Measurements from ENCODE around the gene DNAH6.

Gene DNAH6

GRCh38 chr2:84697895-84698294, 181.6 kb downstream of the DNAH6 start:
- Histone ChIP-seq H3K9ac (no peak overlapping the region), H4K20me1 (no peaks in the 10 kb centered on the region), H3K4me2 (no peak overlapping the region), H3K27me3 (no peaks in the 10 kb centered on the region), H3K27ac (no peak overlapping the region), H3K9me3 (replicated peaks in 1 of 11) (peaks cover 14 to 24% (median 20%) of the 10 kb centered on the region in 11 experiments), H3K36me3 (peaks cover 0 to 6% (median 0%) of the 10 kb centered on the region in 11 experiments; a peak in 3 of 22 replicates), H3K4me1 (peaks cover 0 to 8% (median 0%) of the 10 kb centered on the region in 10 experiments; a peak in 8 of 20 replicates), H3K4me3 (no peak overlapping the region)
- TF ChIP-seq Cebpa-rat (IDR thresholded peaks at IDR 0.05) = no peak

DNA sequence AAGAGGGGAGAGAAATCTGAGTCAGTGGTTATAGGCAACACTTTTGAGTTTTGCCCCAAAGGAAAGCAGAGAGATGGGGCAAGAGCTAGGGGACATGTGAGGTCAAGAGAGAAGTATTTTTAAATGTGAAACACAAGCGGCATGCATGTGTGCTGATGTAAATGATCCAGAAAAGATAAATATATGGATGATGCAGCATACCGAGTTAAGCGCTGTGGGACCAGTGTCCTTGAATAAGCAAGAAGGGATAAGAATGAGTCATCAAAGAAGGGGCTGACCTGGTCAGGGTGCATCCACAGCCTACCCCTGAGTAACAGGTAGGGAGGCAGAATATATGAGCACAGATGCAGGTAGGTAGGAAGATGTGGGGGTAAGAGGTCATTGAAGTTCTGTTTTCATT, 183.7 kb downstream of the DNAH6 start:
- no peaks in the 10 kb centered on the region for H4K20me1 ChIP-seq
- H3K9ac ChIP-seq = no peak overlapping the region
- TF ChIP-seq Cebpa-rat (IDR thresholded peaks at IDR 0.05) = no peak
- H3K4me2 ChIP-seq = no peak overlapping the region
- peaks cover 0 to 7% (median 0%) of the 10 kb centered on the region in 11 experiments; a peak in 3 of 22 replicates for H3K36me3 ChIP-seq
- H3K27me3 ChIP-seq = no peaks in the 10 kb centered on the region
- no peaks in the 10 kb centered on the region for H3K4me1 ChIP-seq
- H3K9me3 ChIP-seq (replicated peaks in 1 of 11) = peaks cover 19 to 36% (median 29%) of the 10 kb centered on the region in 11 experiments
- no peak overlapping the region for H3K4me3 ChIP-seq
- no peak overlapping the region for H3K27ac ChIP-seq

DNA sequence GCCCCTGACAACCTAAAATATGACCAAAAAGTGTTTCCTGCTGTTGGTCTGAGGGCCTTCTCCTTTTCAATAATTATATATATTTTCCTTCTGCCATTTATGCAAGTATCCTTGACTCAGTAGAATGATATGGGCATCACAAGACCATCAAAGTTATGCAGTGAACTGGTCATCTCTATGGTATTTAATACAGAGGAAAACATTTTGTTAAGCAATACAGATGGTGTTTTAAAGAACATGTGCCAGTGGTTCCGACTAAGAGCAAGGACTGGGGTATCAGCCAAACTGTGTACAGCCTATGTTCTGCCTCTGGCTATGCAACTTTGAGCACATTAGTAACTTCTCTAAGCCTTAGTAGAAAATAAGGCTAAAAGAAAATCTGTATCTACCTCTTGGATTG, 185.6 kb downstream of the DNAH6 start:
- Histone ChIP-seq H3K27me3 (no peaks in the 10 kb centered on the region), H3K9me3 (replicated peaks in 1 of 11) (peaks cover 19 to 36% (median 29%) of the 10 kb centered on the region in 11 experiments), H3K4me1 (no peaks in the 10 kb centered on the region), H3K9ac (no peak overlapping the region), H4K20me1 (no peaks in the 10 kb centered on the region), H3K4me3 (no peak overlapping the region), H3K4me2 (no peak overlapping the region), H3K27ac (no peak overlapping the region), H3K36me3 (peaks cover 0 to 7% (median 0%) of the 10 kb centered on the region in 11 experiments; a peak in 3 of 22 replicates)
- TF ChIP-seq Cebpa-rat (IDR thresholded peaks at IDR 0.05) = no peak

DNA sequence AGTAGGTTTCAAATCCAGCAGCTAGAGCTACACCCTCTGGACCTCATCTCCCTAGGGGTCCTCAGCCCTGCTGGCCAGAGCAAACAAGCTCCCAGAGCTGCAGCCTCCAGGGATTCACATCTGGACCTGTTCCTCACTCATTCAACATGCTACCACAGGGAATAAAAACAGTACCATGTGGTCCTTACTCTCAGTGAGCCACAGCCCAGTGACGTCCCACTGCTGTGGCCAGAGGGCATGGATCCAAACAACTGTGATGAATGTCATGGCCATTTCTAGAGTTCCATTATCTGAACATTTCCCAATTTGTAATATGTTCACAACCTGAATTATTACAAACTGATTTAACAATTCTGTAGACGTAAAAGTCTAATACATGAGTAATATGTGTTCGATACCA, 186.6 kb downstream of the DNAH6 start:
- H3K9me3 ChIP-seq (replicated peaks in 1 of 11) = peaks cover 19 to 36% (median 29%) of the 10 kb centered on the region in 11 experiments
- H3K4me1 ChIP-seq = no peaks in the 10 kb centered on the region
- H3K36me3 ChIP-seq = peaks cover 0 to 7% (median 0%) of the 10 kb centered on the region in 11 experiments; a peak in 3 of 22 replicates
- no peak for TF ChIP-seq Cebpa-rat (IDR thresholded peaks at IDR 0.05)
- H3K9ac ChIP-seq = no peak overlapping the region
- no peaks in the 10 kb centered on the region for H4K20me1 ChIP-seq
- no peak overlapping the region for H3K4me3 ChIP-seq
- no peak overlapping the region for H3K4me2 ChIP-seq
- H3K27ac ChIP-seq = no peak overlapping the region
- no peaks in the 10 kb centered on the region for H3K27me3 ChIP-seq

DNA sequence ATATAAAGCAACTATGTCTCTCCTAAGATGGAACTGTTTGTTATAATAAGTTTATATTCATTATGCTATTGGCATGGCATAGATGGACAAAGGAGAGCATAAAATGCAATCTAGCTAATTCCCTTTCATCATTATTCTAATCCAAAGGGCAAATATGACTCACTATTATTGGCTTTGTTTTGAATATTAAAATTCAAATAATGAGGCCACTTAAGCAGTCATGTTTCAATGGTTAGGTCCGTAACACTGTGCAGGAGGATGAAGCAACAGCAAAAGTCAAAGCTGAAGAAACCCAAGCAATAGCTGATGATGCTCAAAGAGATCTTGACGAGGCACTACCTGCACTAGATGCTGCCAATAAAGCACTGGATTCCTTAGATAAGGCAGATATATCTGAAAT, 187.5 kb downstream of the DNAH6 start:
- H3K9ac ChIP-seq = no peak overlapping the region
- no peak overlapping the region for H3K4me3 ChIP-seq
- H3K36me3 ChIP-seq = peaks cover 0 to 7% (median 0%) of the 10 kb centered on the region in 11 experiments; a peak in 3 of 22 replicates
- H3K27me3 ChIP-seq = no peaks in the 10 kb centered on the region
- no peak overlapping the region for H3K4me2 ChIP-seq
- peaks cover 19 to 36% (median 29%) of the 10 kb centered on the region in 11 experiments for H3K9me3 ChIP-seq (replicated peaks in 1 of 11)
- no peaks in the 10 kb centered on the region for H4K20me1 ChIP-seq
- no peak overlapping the region for H3K27ac ChIP-seq
- TF ChIP-seq Cebpa-rat (IDR thresholded peaks at IDR 0.05) = no peak
- H3K4me1 ChIP-seq = no peaks in the 10 kb centered on the region

GRCh38 chr2:84704505-84705244, 188.4 kb downstream of the DNAH6 start:
- Histone ChIP-seq H3K27me3 (no peaks in the 10 kb centered on the region), H3K36me3 (peaks cover 0 to 7% (median 0%) of the 10 kb centered on the region in 11 experiments; a peak in 3 of 22 replicates), H3K4me1 (no peaks in the 10 kb centered on the region), H3K9me3 (replicated peaks in 1 of 11) (peaks cover 19 to 36% (median 29%) of the 10 kb centered on the region in 11 experiments), H3K4me2 (no peak overlapping the region), H3K9ac (no peak overlapping the region), H4K20me1 (no peaks in the 10 kb centered on the region), H3K27ac (no peak overlapping the region), H3K4me3 (no peak overlapping the region)
- no peak for TF ChIP-seq Cebpa-rat (IDR thresholded peaks at IDR 0.05)

DNA sequence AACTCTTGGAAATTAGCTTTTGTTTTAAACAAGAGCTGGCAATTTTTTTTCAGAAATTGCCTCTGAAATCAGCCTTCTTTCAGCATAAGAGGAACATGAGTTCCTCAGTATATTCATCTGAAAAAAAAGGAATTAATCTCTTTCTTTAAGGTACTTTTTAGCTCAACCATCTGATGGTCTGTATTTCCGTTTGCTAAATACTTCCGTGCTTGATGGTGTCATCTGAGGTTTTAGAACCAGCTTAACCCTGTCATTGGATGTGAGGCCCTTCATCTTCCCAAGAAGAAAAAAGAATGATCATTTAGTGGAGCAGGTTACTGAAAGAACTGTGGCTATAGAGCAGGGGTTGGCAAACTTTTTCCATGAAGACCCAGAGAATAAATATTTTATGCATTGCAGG, 189.6 kb downstream of the DNAH6 start:
- Histone ChIP-seq H3K4me2 (no peak overlapping the region), H4K20me1 (no peaks in the 10 kb centered on the region), H3K36me3 (peaks cover 0 to 7% (median 0%) of the 10 kb centered on the region in 11 experiments; a peak in 3 of 22 replicates), H3K27ac (no peak overlapping the region), H3K9ac (no peak overlapping the region), H3K9me3 (replicated peaks in 1 of 11) (peaks cover 19 to 33% (median 29%) of the 10 kb centered on the region in 11 experiments), H3K27me3 (no peaks in the 10 kb centered on the region), H3K4me3 (no peak overlapping the region), H3K4me1 (no peaks in the 10 kb centered on the region)
- TF ChIP-seq Cebpa-rat (IDR thresholded peaks at IDR 0.05) = no peak

- Histone ChIP-seq H3K4me3 (no peak overlapping the region), H3K27me3 (no peaks in the 10 kb centered on the region), H3K4me2 (no peak overlapping the region), H3K4me1 (peaks cover 0 to under 1% (median 0%) of the 10 kb centered on the region in 10 experiments; a peak in 1 of 20 replicates), H3K36me3 (no peaks in the 10 kb centered on the region), H3K9me3 (replicated peaks in 1 of 11) (peaks cover 0 to 8% (median 4%) of the 10 kb centered on the region in 11 experiments; a peak in 5 of 22 replicates), H4K20me1 (no peaks in the 10 kb centered on the region), H3K9ac (no peak overlapping the region), H3K27ac (no peak overlapping the region)
- TF ChIP-seq Cebpa-rat (IDR thresholded peaks at IDR 0.05) = no peak
Observed at GRCh38 chr2:84708442-84708841, 192.1 kb downstream of the DNAH6 start.

DNA sequence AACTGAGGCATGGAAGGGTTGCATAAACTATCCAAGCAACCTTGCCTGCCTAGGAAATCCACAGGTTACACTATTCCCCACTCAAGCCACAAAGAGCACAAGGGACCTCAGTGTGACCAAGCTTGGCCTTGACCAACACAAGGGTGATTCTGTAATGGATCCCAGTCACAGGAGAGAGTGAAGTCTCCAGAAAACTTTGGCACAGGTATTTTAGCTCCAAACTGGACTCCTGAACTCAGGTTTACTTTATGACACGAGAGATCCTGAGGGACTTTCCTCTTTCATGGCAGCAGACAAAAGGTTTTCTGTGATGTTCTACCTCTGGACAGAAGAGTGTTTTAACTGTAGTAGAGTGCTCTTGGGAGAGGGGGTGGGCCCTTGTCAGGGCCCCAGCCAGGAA, 195.4 kb downstream of the DNAH6 start:
- peaks cover 0 to 7% (median 4%) of the 10 kb centered on the region in 10 experiments; a peak in 6 of 20 replicates for H3K4me1 ChIP-seq
- no peak overlapping the region for H3K4me2 ChIP-seq
- H3K9ac ChIP-seq = no peak overlapping the region
- no peak overlapping the region for H3K27ac ChIP-seq
- H3K36me3 ChIP-seq = no peaks in the 10 kb centered on the region
- no peaks in the 10 kb centered on the region for H4K20me1 ChIP-seq
- no peaks in the 10 kb centered on the region for H3K27me3 ChIP-seq
- H3K9me3 ChIP-seq (replicated peaks in 1 of 11) = no peaks in the 10 kb centered on the region
- H3K4me3 ChIP-seq = no peak overlapping the region
- TF ChIP-seq Cebpa-rat (IDR thresholded peaks at IDR 0.05) = no peak

All from BLaER1 treated with 17β-estradiol and CSF1 and Interleukin-3, amounts not matched to agents 10 nM and 100 nM (cell line).